T-helper 1 cell treated with Interleukin-12 subunit alpha and Interleukin-12 subunit beta and Interleukin-4 antibody, amounts not matched to agents 30 ng/mL and 1 ng/mL, for 36 hours (primary cell): ENCODE results near the gene DDX54. TPM values are rescaled to one million over a fixed set of nuclear protein-coding genes. Genes with fewer than 3 reads are reported as not detected.
"Not testable (repeated sequence)": the region's sequence is repeated elsewhere in the genome, so short reads cannot be mapped to it uniquely, and the experiment has no call there.

Experiments used
- intact Hi-C: fragments of 100-400 bp; cut with micrococcal nuclease; formaldehyde crosslinking; loops from one replicate; pipeline ENCODE4 v1.15.1; 2024
- total RNA-seq: library from RNA; stranded (reverse); gene quantifications from 2 replicates; pipeline ENCODE4 v1.2.3, GENCODE V29; 2022

Gene DDX54
- total RNA-seq, 1 donor from 2014 or later: 71.4 TPM

DNA sequence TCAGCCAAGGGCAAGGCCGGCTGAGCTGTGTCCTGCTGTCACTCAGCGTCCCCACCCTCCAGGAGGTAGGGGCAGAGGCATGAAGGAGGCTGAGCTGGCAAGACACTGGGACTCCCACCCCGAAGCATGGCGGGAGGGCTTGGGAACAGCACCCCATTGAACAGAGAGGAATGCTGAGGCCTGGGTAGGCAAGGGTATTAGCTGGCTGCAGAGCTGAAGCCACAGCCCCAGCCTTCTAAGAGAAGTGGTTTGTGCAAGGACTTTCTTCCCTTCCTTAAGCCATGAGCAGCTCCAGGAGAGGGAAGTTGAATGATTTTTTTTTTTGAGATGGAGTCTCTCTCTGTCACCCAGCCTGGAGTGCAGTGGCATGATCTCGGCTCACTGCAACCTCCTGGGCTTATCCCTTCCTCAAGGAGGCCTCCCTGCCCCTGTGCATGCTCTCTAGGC, 42.4 kb downstream of the DDX54 start:
- intact Hi-C loops: no loop called here

DNA sequence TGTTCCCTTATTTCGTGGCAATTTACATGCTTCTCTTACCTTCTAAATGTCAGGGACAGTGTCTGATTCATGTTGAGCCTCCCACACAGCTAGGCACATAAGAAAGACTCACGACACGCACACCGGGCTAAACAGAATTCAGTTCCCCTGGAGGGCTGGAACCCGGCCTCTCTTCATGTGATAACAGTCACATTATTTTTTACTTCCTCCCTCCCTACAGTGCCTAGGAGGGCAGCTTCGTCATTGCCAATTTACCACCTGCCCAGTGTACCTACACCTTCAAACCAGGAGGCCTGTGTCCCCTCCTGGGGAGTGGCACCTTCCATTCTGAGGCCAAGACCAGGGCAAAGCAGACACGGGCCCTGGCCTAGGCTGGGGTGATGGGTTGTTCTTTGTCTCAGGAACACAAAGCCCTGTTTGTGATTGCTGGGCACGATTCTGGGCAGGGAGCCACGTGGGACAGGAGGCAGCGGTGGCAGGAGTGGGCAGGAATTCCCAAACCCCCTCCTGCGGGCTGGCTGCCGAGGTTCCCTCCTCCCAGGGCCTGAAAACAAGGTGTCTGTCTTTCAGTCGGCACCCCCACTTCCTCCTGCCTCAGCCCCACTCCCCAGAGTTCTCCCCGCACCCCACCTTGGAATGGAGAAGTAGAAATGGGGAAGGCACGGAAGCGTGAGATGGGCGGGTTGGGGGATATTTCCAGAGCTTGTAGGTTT, 42.9 kb downstream of the DDX54 start:
- intact Hi-C loops: no loop called here

DNA sequence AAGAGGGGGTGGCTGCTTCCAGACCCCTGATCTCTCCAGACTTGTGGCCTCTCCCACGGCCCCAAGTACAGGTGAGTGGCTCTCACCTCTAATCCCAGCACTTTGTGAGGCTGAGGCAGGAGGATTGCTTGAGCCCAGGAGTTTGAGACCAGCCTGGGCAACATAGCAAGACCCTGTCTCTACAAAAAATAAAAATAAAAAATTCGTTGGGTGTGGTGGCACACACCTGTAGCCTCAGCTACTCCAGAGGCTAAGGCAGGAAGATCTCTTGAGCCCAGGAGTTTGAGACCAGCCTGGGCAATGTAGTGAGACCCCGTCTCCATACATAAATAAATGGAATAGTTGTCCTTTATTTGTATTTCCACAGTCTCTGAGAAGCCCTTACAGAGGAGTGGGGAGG, 43.6 kb downstream of the DDX54 start:
- intact Hi-C loops: not testable (repeated sequence)

DNA sequence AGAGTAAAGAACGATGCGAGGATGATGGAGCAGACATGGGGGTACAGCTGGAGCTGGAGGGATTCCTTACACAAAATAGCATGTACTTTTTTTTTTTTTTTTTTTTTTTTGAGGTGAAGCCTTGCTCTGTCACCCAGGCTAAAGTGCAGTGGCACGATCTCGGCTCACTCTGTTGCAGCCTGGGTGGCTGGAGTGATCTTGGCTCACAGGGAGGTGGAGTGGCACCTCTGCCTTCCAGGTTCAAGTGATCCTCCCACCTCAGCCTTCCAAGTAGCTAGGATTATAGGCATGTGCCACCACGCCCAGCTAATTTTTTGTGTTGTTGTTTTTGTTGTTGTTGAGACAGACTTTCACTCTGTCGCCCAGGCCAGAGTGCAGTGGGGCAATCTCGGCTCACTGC, 44.6 kb downstream of the DDX54 start:
- intact Hi-C loops: no loop called here

DNA sequence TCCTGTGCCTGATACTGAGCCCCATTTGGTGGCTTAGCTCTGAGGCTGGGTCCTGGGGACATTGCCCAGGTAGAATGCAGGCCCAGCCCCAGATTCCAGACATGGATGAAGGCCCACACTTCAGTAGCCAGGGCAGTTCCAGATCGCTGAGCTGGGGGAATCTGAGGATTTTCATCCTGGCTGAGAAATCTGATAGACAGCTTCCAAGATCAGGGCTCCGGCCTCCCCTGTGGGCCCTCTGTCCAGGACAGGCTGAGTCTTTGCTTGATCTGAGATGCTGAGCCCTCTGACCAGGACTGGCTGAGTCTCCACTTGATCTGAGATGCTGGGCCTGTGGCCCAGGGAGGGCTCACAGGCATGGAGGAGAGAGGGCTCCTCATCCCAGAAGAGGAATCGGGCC, 46.5 kb downstream of the DDX54 start:
- intact Hi-C loops: no loop called here

GRCh38 chr12:113137861-113138783, 47.2 kb downstream of the DDX54 start:
- intact Hi-C loops: no loop called here

DNA sequence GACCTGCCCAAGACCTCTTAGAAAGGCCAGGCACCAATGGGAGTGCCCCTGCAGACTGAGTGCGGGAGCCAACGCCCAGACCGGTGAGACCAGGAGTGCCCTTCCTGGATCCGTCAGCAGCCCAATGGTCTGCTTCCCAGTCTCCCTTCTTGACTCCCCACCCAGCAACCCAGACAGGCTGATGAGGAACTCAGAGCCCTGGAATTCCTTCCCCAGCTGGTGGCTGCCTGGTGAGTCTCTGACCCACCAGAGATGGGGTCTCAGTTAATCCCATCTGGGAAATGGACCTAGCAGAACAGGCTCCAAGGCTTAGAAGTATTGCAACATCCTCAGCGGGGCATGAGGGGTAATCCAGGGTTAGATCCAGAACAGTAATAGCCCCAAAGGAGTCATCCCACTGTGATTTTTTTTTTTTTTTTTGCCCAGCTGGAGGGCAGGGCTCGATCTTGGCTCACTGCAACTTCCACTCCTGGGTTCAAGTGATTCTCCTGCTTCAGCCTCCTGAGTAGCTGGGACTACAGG, 48.2 kb downstream of the DDX54 start:
- intact Hi-C loops: no loop called here

- intact Hi-C loops: no loop called here
Measured at GRCh38 chr12:113136128-113136989, 48.9 kb downstream of the DDX54 start.

DNA sequence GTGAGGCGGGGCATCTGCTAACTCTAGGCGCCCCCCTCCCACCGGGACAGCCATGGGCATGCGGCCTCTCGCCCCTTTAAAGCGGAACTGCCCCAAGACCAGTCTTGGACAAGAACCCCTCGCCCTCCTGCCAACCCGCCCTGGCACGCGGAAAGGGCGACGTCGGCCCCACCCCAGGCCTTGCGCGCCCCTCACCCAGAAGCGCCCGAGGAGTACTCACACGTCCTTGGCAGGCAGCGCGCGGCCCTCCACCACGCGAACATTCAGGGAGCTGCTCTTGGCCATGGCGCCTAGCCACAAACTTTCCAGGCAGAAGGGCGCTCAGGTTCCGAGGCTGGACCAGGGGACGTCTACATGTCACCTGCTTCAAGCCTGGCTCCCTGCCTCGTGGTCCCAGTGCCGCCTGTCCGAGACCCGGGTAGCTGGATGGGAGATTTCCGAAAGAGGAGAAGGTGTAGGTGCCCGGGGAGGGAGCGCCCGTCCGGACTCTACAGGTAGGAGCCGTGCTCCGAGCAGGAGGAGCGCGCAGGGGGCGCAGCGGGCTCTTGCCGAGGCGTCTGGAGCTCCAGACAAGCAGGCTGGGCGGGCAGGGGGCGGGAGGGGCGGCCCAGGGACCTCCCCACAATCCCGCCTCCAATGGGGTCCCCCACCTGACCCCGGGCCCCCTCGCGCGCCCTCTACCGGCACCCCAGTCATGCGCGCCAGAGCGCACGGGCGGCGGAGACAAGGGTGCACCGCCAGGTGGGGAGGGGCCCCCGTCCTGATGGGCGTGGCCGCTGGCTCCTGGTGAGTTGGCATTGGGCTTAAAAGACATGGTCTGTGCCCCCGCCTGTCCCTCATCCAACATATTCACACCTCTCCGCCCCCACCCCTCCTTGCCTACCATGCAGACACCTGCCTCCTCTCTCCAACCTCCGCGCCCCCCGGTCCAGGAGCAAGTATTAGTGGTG, 49.8 kb downstream of the DDX54 start, which contains the start of gene RASAL1:
Gene RASAL1 (minus strand): TSS at position 584 of the 950 bp plus-strand sequence. CDS start 299 bp downstream, at position 285.
- intact Hi-C loops: loop anchor here (1.0 kb wide), 1 partner anchor 87 kb away; no protein-coding TSS in a partner anchor

- intact Hi-C loops: no loop called here
Measured at GRCh38 chr12:113134521-113134951, 50.7 kb downstream of the DDX54 start.

DNA sequence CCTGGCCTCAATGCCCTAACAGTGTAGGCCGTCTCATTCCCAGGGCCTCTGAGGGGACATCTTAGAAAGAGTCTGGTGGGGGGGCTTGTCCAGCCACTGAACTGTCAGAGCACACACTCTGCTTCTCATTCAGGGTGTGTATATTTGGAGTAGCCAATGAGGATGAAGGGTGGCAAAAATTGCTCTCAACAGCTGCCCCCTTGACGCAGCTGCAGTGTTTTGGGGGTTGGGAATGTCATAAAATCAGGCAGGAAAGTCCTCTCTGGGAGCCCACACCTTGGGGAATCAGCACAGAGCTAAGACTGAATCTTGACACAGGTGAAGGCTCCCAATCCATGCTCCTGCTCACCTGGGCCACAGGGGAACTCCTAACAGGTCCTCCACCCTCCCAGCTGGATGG, 51.2 kb downstream of the DDX54 start:
- intact Hi-C loops: no loop called here

DNA sequence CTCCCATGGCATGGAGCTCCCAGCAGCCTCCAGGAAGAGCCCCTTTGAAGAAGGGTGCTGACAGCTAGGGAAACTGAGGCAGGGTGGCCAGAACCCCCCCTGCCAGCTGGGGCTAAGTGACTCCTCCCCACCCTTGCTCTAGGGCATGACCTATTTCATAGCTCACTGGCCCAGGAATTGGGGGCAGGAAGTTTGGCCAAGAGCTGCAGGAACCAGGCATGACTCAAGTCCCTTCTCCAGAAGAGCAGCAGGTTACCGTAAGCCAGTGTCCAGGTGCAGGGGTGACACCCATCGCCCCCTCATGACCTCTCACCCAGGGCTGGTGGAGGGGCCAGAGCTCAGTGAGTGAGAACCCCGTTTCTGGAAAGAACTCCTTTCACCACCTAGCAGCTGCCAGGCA, 51.6 kb downstream of the DDX54 start:
- intact Hi-C loops: no loop called here

DNA sequence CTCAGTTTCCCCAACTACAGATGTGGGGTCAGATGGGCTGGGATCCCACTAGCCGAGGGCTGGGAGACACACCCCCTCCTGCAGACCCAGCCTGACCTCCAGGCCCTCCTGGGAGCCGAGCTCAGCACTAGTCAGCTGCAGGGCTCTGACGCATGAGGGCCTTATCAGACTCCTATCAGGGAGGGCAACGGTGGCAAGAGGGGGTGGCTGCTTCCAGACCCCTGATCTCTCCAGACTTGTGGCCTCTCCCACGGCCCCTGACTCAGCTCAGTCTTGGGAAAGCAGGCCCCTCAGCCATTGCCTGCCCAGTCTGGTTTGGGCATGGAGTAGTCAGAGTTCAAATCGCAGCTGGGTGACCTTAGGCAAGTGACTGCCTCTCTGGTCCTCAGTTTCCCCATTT, 52.2 kb downstream of the DDX54 start:
- intact Hi-C loops: no loop called here

DNA sequence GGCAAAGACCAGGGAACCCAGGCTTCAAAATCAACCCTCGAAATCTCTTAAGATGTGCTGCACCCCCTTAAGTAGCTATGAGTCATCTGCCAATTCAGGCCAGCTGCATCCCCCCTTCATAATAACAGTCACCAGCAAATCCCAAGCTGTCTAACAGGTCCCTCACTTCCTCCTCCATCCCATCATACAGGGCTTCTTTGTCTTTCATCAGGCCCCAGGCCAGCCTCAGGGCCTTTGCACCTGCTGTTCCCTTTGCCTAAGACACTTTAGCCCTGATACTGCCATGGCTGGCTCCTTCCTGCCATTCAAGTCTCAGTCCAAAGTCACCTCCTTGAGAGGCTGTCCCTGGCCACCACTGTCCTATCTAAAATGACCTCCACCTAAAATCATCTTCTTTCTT, 53.7 kb downstream of the DDX54 start:
- intact Hi-C loops: no loop called here

DNA sequence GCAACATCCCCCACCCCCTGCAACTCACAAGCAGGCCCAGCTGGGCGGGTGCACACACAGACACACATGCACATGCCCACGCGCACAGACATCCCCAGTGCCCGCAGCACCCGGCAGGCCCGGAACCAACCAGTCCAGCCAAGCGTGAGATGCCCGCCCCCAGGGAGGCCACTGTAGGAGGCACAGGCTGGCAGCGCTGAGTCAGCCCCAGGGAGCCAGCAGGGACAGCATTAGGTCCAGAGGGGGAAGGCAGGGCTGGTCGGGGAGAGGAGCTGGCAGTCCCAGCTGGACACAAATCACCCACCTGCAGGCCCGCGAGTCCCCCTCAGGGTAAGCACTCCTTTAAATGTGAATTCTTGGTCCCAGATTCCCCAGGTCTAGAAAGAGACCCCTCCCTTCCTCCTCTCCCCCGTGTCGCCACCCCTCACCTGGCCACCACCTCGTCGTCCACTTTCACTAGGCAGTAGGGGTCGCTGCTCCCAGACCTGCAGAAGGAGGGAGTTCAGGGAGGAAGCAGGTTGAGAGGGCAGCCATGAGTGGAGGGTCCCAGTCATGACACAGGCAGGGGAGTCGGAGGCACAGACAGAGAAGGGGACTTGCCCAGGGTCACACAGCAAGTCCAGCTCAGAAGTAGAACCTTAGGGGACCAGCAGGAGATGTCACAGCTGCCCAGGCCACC, 54.7 kb downstream of the DDX54 start:
- intact Hi-C loops: no loop called here

GRCh38 chr12:113129664-113130456, 55.4 kb downstream of the DDX54 start:
- intact Hi-C loops: no loop called here

- intact Hi-C loops: no loop called here
Measured at GRCh38 chr12:113128802-113129663, 56.2 kb downstream of the DDX54 start.

GRCh38 chr12:113127791-113128199, 57.5 kb downstream of the DDX54 start:
- intact Hi-C loops: no loop called here
